ENCODE measurements around the gene LILRB1.
"Not testable (repeated sequence)": the region's sequence is repeated elsewhere in the genome, so short reads cannot be mapped to it uniquely, and the experiment has no call there.

Gene LILRB1

GRCh38 chr19:54667217-54667616 lies 36.9 kb downstream of the LILRB1 start:
- DNase-seq: no peak

GRCh38 chr19:54668353-54668752 lies 38.1 kb downstream of the LILRB1 start:
- no peak for DNase-seq

- no peak for DNase-seq
Measured at GRCh38 chr19:54670576-54671357, 40.5 kb downstream of the LILRB1 start.

- DNase-seq: no peak
Measured at GRCh38 chr19:54673222-54673621, 42.9 kb downstream of the LILRB1 start.

- no peak for DNase-seq
Measured at GRCh38 chr19:54674021-54674617, 43.8 kb downstream of the LILRB1 start.

- not testable (repeated sequence) for DNase-seq
Measured at GRCh38 chr19:54676210-54676834, 46.0 kb downstream of the LILRB1 start.

- DNase-seq: no peak
Measured at GRCh38 chr19:54677217-54677616, 46.9 kb downstream of the LILRB1 start.

- DNase-seq: not testable (repeated sequence)
Measured at GRCh38 chr19:54681596-54681995, 51.3 kb downstream of the LILRB1 start.

- DNase-seq: no peak
Measured at GRCh38 chr19:54682306-54682856, 52.1 kb downstream of the LILRB1 start.

- no peak for DNase-seq
Measured at GRCh38 chr19:54684527-54684926, 54.2 kb downstream of the LILRB1 start.
